Activated CD4-positive, CD25-positive, alpha-beta regulatory T cell treated with anti-CD3 and anti-CD28 coated beads, Interleukin-2, amount 50 U/mL, for 24 hours (primary cell): ENCODE data around the gene KLC4.
"Not testable (repeated sequence)": the region's sequence is repeated elsewhere in the genome, so short reads cannot be mapped to it uniquely, and the experiment has no call there.

Experiments
- ATAC-seq, 2 donors: fragments of 150-1000 bp; cut with Tn5 transposase; one replicate each; pipeline ENCODE4 v1.10.0; 2021; ENCODE audit warnings: mild to moderate bottlenecking in 1 of 2, moderate library complexity in 1 of 2

Gene KLC4

GRCh38 chr6:43074847-43075669 lies 15.6 kb downstream of the KLC4 start:
- ATAC-seq: no peak

GRCh38 chr6:43075670-43076463 lies 16.4 kb downstream of the KLC4 start, which contains the start of gene PTK7:
TSS of gene PTK7 (plus strand) at chr6:43076314. CDS start at chr6:43076489, 175 bp downstream.
- peak; percentile 41 to 45 for ATAC-seq

- ATAC-seq: no peak
Observed at GRCh38 chr6:43076464-43077332, 17.3 kb downstream of the KLC4 start.

- ATAC-seq: no peak
Observed at GRCh38 chr6:43077333-43077809, 17.9 kb downstream of the KLC4 start.

GRCh38 chr6:43077981-43078511 lies 18.6 kb downstream of the KLC4 start:
- ATAC-seq: no peak

GRCh38 chr6:43078691-43079090 lies 19.3 kb downstream of the KLC4 start:
- no peak for ATAC-seq

- ATAC-seq: no peak
Observed at GRCh38 chr6:43081043-43081442, 21.6 kb downstream of the KLC4 start.

- not testable (repeated sequence) for ATAC-seq
Observed at GRCh38 chr6:43081922-43082321, 22.5 kb downstream of the KLC4 start.

GRCh38 chr6:43082806-43083655 lies 23.6 kb downstream of the KLC4 start:
- no peak for ATAC-seq

- peak; percentile 83 to 86 for ATAC-seq
Observed at GRCh38 chr6:43086022-43086658, 26.7 kb downstream of the KLC4 start.

GRCh38 chr6:43088654-43089056 lies 29.2 kb downstream of the KLC4 start:
- no peak for ATAC-seq

- ATAC-seq: no peak
Observed at GRCh38 chr6:43089467-43089866, 30.0 kb downstream of the KLC4 start.

- ATAC-seq: no peak
Observed at GRCh38 chr6:43089874-43090558, 30.6 kb downstream of the KLC4 start.

- ATAC-seq: no peak
Observed at GRCh38 chr6:43090559-43090956, 31.1 kb downstream of the KLC4 start.

GRCh38 chr6:43091020-43091419 lies 31.6 kb downstream of the KLC4 start:
- ATAC-seq: no peak

- no peak for ATAC-seq
Observed at GRCh38 chr6:43091436-43091991, 32.1 kb downstream of the KLC4 start.

- ATAC-seq: peak in 1 of 2 donors; percentile 33
Observed at GRCh38 chr6:43092635-43093034, 33.2 kb downstream of the KLC4 start.

GRCh38 chr6:43093436-43094289 lies 34.2 kb downstream of the KLC4 start:
- ATAC-seq: peak; percentile 27 to 32

- no peak for ATAC-seq
Observed at GRCh38 chr6:43095939-43096338, 36.5 kb downstream of the KLC4 start.
